ENCODE data around the gene ITCH. TPM values are rescaled to one million over a fixed set of nuclear protein-coding genes. Genes with fewer than 3 reads are reported as not detected.
"Not testable (repeated sequence)": the region's sequence is repeated elsewhere in the genome, so short reads cannot be mapped to it uniquely, and the experiment has no call there.

Gene ITCH
- total RNA-seq, 1 experiment from 2014 or later: 63.9 TPM

- Histone ChIP-seq H3K36me3 (ENCODE audit: control insufficient read depth, insufficient read depth, low read length) (0 out of 2 replicates have a peak, but pooled peaks cover 9% of the 10 kb centered on the region), H3K27me3 (ENCODE audit: control insufficient read depth, insufficient read depth, low read length) (no peaks in the 10 kb centered on the region), H3K27ac (ENCODE audit: low read length) (no peak overlapping the region), H3K9me3 (ENCODE audit: control insufficient read depth, insufficient read depth, low read depth, low read length) (no peaks in the 10 kb centered on the region), H3K4me1 (ENCODE audit: control insufficient read depth, insufficient read depth, low read length) (no peaks in the 10 kb centered on the region), H3K4me3 (ENCODE audit: low read depth in 2 of 2, low read length in 2 of 2) (no peak overlapping the region)
- DNase-seq (ENCODE audit: low read depth, low spot score) (no peak), ATAC-seq (no peak)
- ChIA-PET POLR2A (no interaction called here), CTCF (interaction anchor here (0.6 kb wide), 1 partner anchor 81 kb away, joined by 6 read pairs; no protein-coding TSS in a partner anchor)
- in situ Hi-C loops (cut with HindIII; ENCODE audit: low pct_unique_long_range_greater_than_20kb, low sequenced_read_pairs) (no loop called here), intact Hi-C loops (cut with micrococcal nuclease; ENCODE audit: unreplicated experiment) (no loop called here)
- no peak for TF ChIP-seq SIN3A (IDR thresholded peaks at IDR 0.05; ENCODE audit: borderline replicate concordance, insufficient read depth, low read depth, low read length)
- no peak for TF ChIP-seq CTCF (IDR thresholded peaks at IDR 0.05)
- TF ChIP-seq POLR2AphosphoS5 (IDR thresholded peaks at IDR 0.05; ENCODE audit: low read depth, low read length): no peak
- TF ChIP-seq TCF7L2 (IDR thresholded peaks at IDR 0.05; ENCODE audit: low read depth, low read length): no peak
- no peak for TF ChIP-seq REST (IDR thresholded peaks at IDR 0.05; ENCODE audit: insufficient read depth in 1 of 2, low read depth in 2 of 2, low read length in 1 of 2)
- no TSS peak for BruUV-seq (replicated peaks)
These were observed 68.1 kb downstream of the ITCH start for GRCh38 chr20:34431168-34431567.

- BruUV-seq (replicated peaks): not testable (repeated sequence)
These were observed 69.6 kb downstream of the ITCH start for GRCh38 chr20:34432663-34433062.

GRCh38 chr20:34433391-34433790 is 70.3 kb downstream of the ITCH start:
- no peak for TF ChIP-seq TCF7L2 (IDR thresholded peaks at IDR 0.05; ENCODE audit: low read depth, low read length)
- TF ChIP-seq REST (IDR thresholded peaks at IDR 0.05; ENCODE audit: insufficient read depth in 1 of 2, low read depth in 2 of 2, low read length in 1 of 2): no peak
- no peak for TF ChIP-seq POLR2AphosphoS5 (IDR thresholded peaks at IDR 0.05; ENCODE audit: low read depth, low read length)
- no peak for TF ChIP-seq CTCF (IDR thresholded peaks at IDR 0.05)
- no peak for TF ChIP-seq SIN3A (IDR thresholded peaks at IDR 0.05; ENCODE audit: borderline replicate concordance, insufficient read depth, low read depth, low read length)
- in situ Hi-C loops (cut with HindIII; ENCODE audit: low pct_unique_long_range_greater_than_20kb, low sequenced_read_pairs) (no loop called here), intact Hi-C loops (cut with micrococcal nuclease; ENCODE audit: unreplicated experiment) (no loop called here)
- Histone ChIP-seq H3K4me1 (ENCODE audit: control insufficient read depth, insufficient read depth, low read length) (no peaks in the 10 kb centered on the region), H3K9me3 (ENCODE audit: control insufficient read depth, insufficient read depth, low read depth, low read length) (no peaks in the 10 kb centered on the region), H3K27ac (ENCODE audit: low read length) (no peak overlapping the region), H3K27me3 (ENCODE audit: control insufficient read depth, insufficient read depth, low read length) (no peaks in the 10 kb centered on the region), H3K4me3 (ENCODE audit: low read depth in 2 of 2, low read length in 2 of 2) (no peak overlapping the region), H3K36me3 (ENCODE audit: control insufficient read depth, insufficient read depth, low read length) (0 out of 2 replicates have a peak, but pooled peaks cover 3% of the 10 kb centered on the region)
- ChIA-PET CTCF (no interaction called here), POLR2A (no interaction called here)
- BruUV-seq (replicated peaks): no TSS peak
- DNase-seq (ENCODE audit: low read depth, low spot score) (no peak), ATAC-seq (no peak)

More at GRCh38 chr20:34432663-34433062, 69.6 kb downstream of the ITCH start:
- H3K27ac ChIP-seq (ENCODE audit: low read length); H3K27me3 ChIP-seq (ENCODE audit: control insufficient read depth, insufficient read depth, low read length); H3K36me3 ChIP-seq (ENCODE audit: control insufficient read depth, insufficient read depth, low read length); DNase-seq (ENCODE audit: low read depth, low spot score); ATAC-seq; intact Hi-C loops (cut with micrococcal nuclease; ENCODE audit: unreplicated experiment); in situ Hi-C loops (cut with HindIII; ENCODE audit: low pct_unique_long_range_greater_than_20kb, low sequenced_read_pairs); H3K4me3 ChIP-seq (ENCODE audit: low read depth in 2 of 2, low read length in 2 of 2); POLR2A ChIA-PET; CTCF ChIA-PET; H3K9me3 ChIP-seq (ENCODE audit: control insufficient read depth, insufficient read depth, low read depth, low read length); H3K4me1 ChIP-seq (ENCODE audit: control insufficient read depth, insufficient read depth, low read length): not testable (repeated sequence)
